Measurements from ENCODE around the gene HGS. TPM values are rescaled to one million over a fixed set of nuclear protein-coding genes. Genes with fewer than 3 reads are reported as not detected.

HGS gene
- total and polyA plus RNA-seq, 2 of the 13 experiments (the other 11 are each of a cell fraction or from before 2014, with no cell fraction given), result 73.3 to 78.1 TPM

- TF ChIP-seq FOXA1 (IDR thresholded peaks at IDR 0.05) (no peak), FOXA1 (CRISPR knock-in tag; IDR thresholded peaks at IDR 0.05) (no peak), SNAPC4 (CRISPR knock-in tag; IDR thresholded peaks at IDR 0.05) (no peak), SNAPC5 (CRISPR knock-in tag; IDR thresholded peaks at IDR 0.05; ENCODE audit: borderline replicate concordance) (0 out of 2 replicates have a peak, but pooled peaks have one; percentile 65), ZNF652 (CRISPR knock-in tag; IDR thresholded peaks at IDR 0.05; ENCODE audit: borderline replicate concordance, low read depth) (no peak), RXRA (CRISPR knock-in tag; IDR thresholded peaks at IDR 0.05) (peak; percentile 69), FOSL1 (CRISPR knock-in tag; IDR thresholded peaks at IDR 0.05; ENCODE audit: borderline replicate concordance) (no peak), MXD4 (CRISPR knock-in tag; IDR thresholded peaks at IDR 0.05) (peak; percentile 95), AGO1 (IDR thresholded peaks at IDR 0.05; ENCODE audit: low read depth, low read length, poor library complexity, severe bottlenecking) (peak; percentile 84), NR2F1 (CRISPR knock-in tag; IDR thresholded peaks at IDR 0.05) (peak in 1 of 2 experiments; percentile 16; a peak in 3 of 4 replicates), CSRNP1 (CRISPR knock-in tag; IDR thresholded peaks at IDR 0.05) (peak; percentile 72), MZF1 (CRISPR knock-in tag; IDR thresholded peaks at IDR 0.05; ENCODE audit: borderline replicate concordance) (peak; percentile 93; the same call in 1 of the 2 replicates), GTF3A (CRISPR knock-in tag; conservative IDR thresholded peaks at IDR 0.05) (peak; percentile 93), SIN3B (IDR thresholded peaks at IDR 0.05; ENCODE audit: low read length) (no peak), CEBPB (IDR thresholded peaks at IDR 0.05; ENCODE audit: borderline replicate concordance, low read depth, low read length) (no peak), GFI1 (CRISPR knock-in tag; IDR thresholded peaks at IDR 0.05; ENCODE audit: borderline replicate concordance) (no peak; the same call in 1 of the 2 replicates), ZNF143 (CRISPR knock-in tag; IDR thresholded peaks at IDR 0.05) (peak; percentile 52; the same call in 1 of the 2 replicates), TAF15 (IDR thresholded peaks at IDR 0.05; ENCODE audit: low read depth, low read length, poor library complexity, severe bottlenecking) (peak; percentile 19), ZIK1 (CRISPR knock-in tag; IDR thresholded peaks at IDR 0.05; ENCODE audit: borderline replicate concordance, low read depth) (peak; percentile 64; the same call in 1 of the 2 replicates), HCFC1 (IDR thresholded peaks at IDR 0.05; ENCODE audit: low read depth, low read length) (peak; percentile 28; the same call in 1 of the 2 replicates), RXRB (CRISPR knock-in tag; IDR thresholded peaks at IDR 0.05; ENCODE audit: borderline replicate concordance) (0 out of 2 replicates have a peak, but pooled peaks have one; percentile 65)
- TF ChIP-seq, protein P1, sequence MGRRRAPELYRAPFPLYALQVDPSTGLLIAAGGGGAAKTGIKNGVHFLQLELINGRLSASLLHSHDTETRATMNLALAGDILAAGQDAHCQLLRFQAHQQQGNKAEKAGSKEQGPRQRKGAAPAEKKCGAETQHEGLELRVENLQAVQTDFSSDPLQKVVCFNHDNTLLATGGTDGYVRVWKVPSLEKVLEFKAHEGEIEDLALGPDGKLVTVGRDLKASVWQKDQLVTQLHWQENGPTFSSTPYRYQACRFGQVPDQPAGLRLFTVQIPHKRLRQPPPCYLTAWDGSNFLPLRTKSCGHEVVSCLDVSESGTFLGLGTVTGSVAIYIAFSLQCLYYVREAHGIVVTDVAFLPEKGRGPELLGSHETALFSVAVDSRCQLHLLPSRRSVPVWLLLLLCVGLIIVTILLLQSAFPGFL (CRISPR knock-in tag; IDR thresholded peaks at IDR 0.05), result no peak
Observed at GRCh38 chr17:81713556-81714411, 30.0 kb downstream of the HGS start (continued).
